ENCODE measurements around the gene XYLT1. TPM values are rescaled to one million over a fixed set of nuclear protein-coding genes. Genes with fewer than 3 reads are reported as not detected.

The XYLT1 gene
- total and polyA plus RNA-seq, 10 of the 15 experiments (the other 5 are each of a cell fraction or from before 2014, with no cell fraction given) = 0.88 to 14.8 (median 5.8) TPM

GRCh38 chr16:17162560-17162959 lies 308.2 kb downstream of the XYLT1 start (continued):
- TF ChIP-seq MYC (IDR thresholded peaks at IDR 0.05; ENCODE audit: insufficient read depth, insufficient read length, insufficient replicate concordance, low read length, severe bottlenecking) = no peak
- no peak for TF ChIP-seq EZH2 (IDR thresholded peaks at IDR 0.05; ENCODE audit: borderline replicate concordance, control insufficient read depth, low read depth, low read length)
- TF ChIP-seq ZNF384 (IDR thresholded peaks at IDR 0.05; ENCODE audit: borderline replicate concordance, low read depth, low read length) = no peak

- POLR2A ChIA-PET = no interaction called here
- RAD21 ChIA-PET (ENCODE audit: unreplicated experiment) = no interaction called here
- WGBS (ENCODE audit: insufficient coverage, insufficient replicate concordance, low lambda C conversion rate, missing lambda C conversion rate) = 76% methylated on average over 17 of the region's 17 CpGs
- no peak for TF ChIP-seq NR2F1 (conservative IDR thresholded peaks at IDR 0.05)
- no peak for TF ChIP-seq ZNF274 (IDR thresholded peaks at IDR 0.05; ENCODE audit: insufficient read depth, insufficient read length)
- TF ChIP-seq DPF2 (IDR thresholded peaks at IDR 0.05) = no peak
- no peak for TF ChIP-seq MTA2 (IDR thresholded peaks at IDR 0.05; ENCODE audit: low read depth)
- TF ChIP-seq RELA (IDR thresholded peaks at IDR 0.05; ENCODE audit: borderline replicate concordance, partially characterized antibody) = no peak
- TF ChIP-seq ZBTB40 (IDR thresholded peaks at IDR 0.05; ENCODE audit: borderline replicate concordance) = no peak
- no peak for TF ChIP-seq CHD2 (IDR thresholded peaks at IDR 0.05; ENCODE audit: borderline replicate concordance, low read depth, low read length)
- no peak for TF ChIP-seq E2F8 (IDR thresholded peaks at IDR 0.05; ENCODE audit: low read depth, partially characterized antibody)
- TF ChIP-seq IRF5 (IDR thresholded peaks at IDR 0.05; ENCODE audit: borderline replicate concordance) = no peak
Observed at GRCh38 chr16:17160920-17161431, 309.8 kb downstream of the XYLT1 start.

More at GRCh38 chr16:17160920-17161431, 309.8 kb downstream of the XYLT1 start:
- Histone ChIP-seq H3K9ac (ENCODE audit: control insufficient read depth, insufficient read depth, low read length) (no peak overlapping the region), H3K4me2 (ENCODE audit: control insufficient read depth, insufficient read depth) (no peak overlapping the region), H3K27ac (ENCODE audit: control insufficient read depth, insufficient read depth) (no peak overlapping the region), H3K9me3 (replicated peaks; ENCODE audit: control insufficient read depth, insufficient read depth, low read length) (no peaks in the 10 kb centered on the region), H2AFZ (ENCODE audit: control insufficient read depth, low read depth, low read length) (no peak overlapping the region), H3K27me3 (replicated peaks in 1 of 2; ENCODE audit: control insufficient read depth in 2 of 2, insufficient read depth in 2 of 2, low read length in 1 of 2) (no peaks in the 10 kb centered on the region), H3K79me2 (ENCODE audit: control insufficient read depth, insufficient read depth, low read length) (no peaks in the 10 kb centered on the region), H4K20me1 (ENCODE audit: control insufficient read depth, insufficient read depth) (no peaks in the 10 kb centered on the region), H3K4me3 (no peak overlapping the region), H3K36me3 (ENCODE audit: control insufficient read depth in 2 of 2, insufficient read depth in 2 of 2, low read length in 1 of 2) (no peaks in the 10 kb centered on the region), H3K4me1 (ENCODE audit: control insufficient read depth, insufficient read depth, low read length) (peaks cover 13% of the 10 kb centered on the region)
- ChIA-PET CTCF (no interaction called here), SMC1A (ENCODE audit: uncharacterized antibody, unreplicated experiment) (interaction anchor here (1.0 to 2.0 kb wide), 2 partner anchors 12 to 140 kb away, joined by 3 to 6 read pairs; no protein-coding TSS in a partner anchor)
- ATAC-seq (no peak), FAIRE-seq (no peak), DNase-seq (ENCODE audit: low read depth, low spot score) (no peak)
- in situ Hi-C loops (cut with MboI) (no loop called here), intact Hi-C loops (cut with micrococcal nuclease; ENCODE audit: unreplicated experiment) (no loop called here)
- BruUV-seq (replicated peaks) = no TSS peak

Data from GM12878 (cell line).